B cell (primary cell): ENCODE data around the gene PCOLCE2.

ENCODE experiments used
- CTCF ChIP-seq: fragments of 200-600 bp; IDR thresholded peaks from one replicate; pipeline ENCODE4 v1.8.0; 2022; ENCODE audit warnings: antibody characterized with exemption, mild to moderate bottlenecking
- EZH2 ChIP-seq: IDR thresholded peaks from 2 replicates; pipeline ENCODE4 v1.6.1; 2012; ENCODE audit warnings: borderline replicate concordance, low read depth, mild to moderate bottlenecking, moderate library complexity, low read length; ENCODE audit not compliant: insufficient read depth, poor library complexity, severe bottlenecking

GRCh38 chr3:142909282-142909681 lies 20.4 kb upstream of the PCOLCE2 start:
- TF ChIP-seq CTCF = no peak
- no peak for TF ChIP-seq EZH2
